SU-DHL-6 (cell line): ENCODE results near the gene GRM8.
A peak's percentile ranks its signal among the peaks of the same experiment; 100 is the strongest.

Experiments
- H2AFZ ChIP-seq: fragments of 200-600 bp; sonication (generic); 2 replicates; pipeline ENCODE4 v1.6.1; 2014; ENCODE audit warnings: low read depth, mild to moderate bottlenecking, moderate library complexity, mixed read lengths, antibody characterized with exemption, low read length; ENCODE audit not compliant: severe bottlenecking
- H3F3A ChIP-seq: fragments of 200-600 bp; shearing (Covaris generic); 2 replicates; pipeline ENCODE4 v1.6.0; 2016; ENCODE audit warnings: antibody characterized with exemption, mild to moderate bottlenecking; ENCODE audit not compliant: insufficient read depth
- H3K27ac ChIP-seq: fragments of 200-600 bp; sonication (generic); 2 replicates; pipeline ENCODE4 v1.5.1; 2016; ENCODE audit warnings: low read depth, mild to moderate bottlenecking, low read length, moderate library complexity, mixed read lengths
- H3K27me3 ChIP-seq: fragments of 200-600 bp; sonication (generic), shearing (Covaris generic); 2 replicates; pipeline ENCODE4 v1.6.0; 2014; ENCODE audit warnings: mild to moderate bottlenecking, low read length
- H3K36me3 ChIP-seq: fragments of 200-600 bp; sonication (generic); 2 replicates; pipeline ENCODE4 v1.6.1; 2014; ENCODE audit warnings: mild to moderate bottlenecking, low read length, mixed read lengths
- H3K4me2 ChIP-seq: fragments of 300-600, 200-600 bp; shearing (Covaris generic), sonication (generic); 2 replicates; pipeline ENCODE4 v1.6.0; 2014; ENCODE audit warnings: low read length, low read depth, mild to moderate bottlenecking; ENCODE audit not compliant: poor library complexity, severe bottlenecking
- H3K4me3 ChIP-seq: fragments of 200-600 bp; sonication (generic); 2 replicates; pipeline ENCODE4 v1.5.1; 2014; ENCODE audit warnings: antibody characterized with exemption, low read length, mild to moderate bottlenecking, mixed read lengths; ENCODE audit not compliant: insufficient read depth, poor library complexity, severe bottlenecking
- H3K79me2 ChIP-seq: fragments of 200-600 bp; sonication (generic); 2 replicates; pipeline ENCODE4 v1.6.1; 2014; ENCODE audit warnings: mild to moderate bottlenecking, low read length, moderate library complexity; ENCODE audit not compliant: insufficient read depth
- H3K9ac ChIP-seq: fragments of 200-600 bp; sonication (generic); 2 replicates; pipeline ENCODE4 v1.7.0; 2014; ENCODE audit warnings: mild to moderate bottlenecking, low read length
- H3K9me2 ChIP-seq: fragments of 200-600 bp; sonication (generic); replicated peaks from 2 replicates; pipeline ENCODE4 v1.6.1; 2014; ENCODE audit warnings: low read length; ENCODE audit not compliant: insufficient read depth
- H3K9me3 ChIP-seq: fragments of 200-600 bp; sonication (generic); 2 replicates; pipeline ENCODE4 v1.6.1; 2014; ENCODE audit warnings: low read length, mixed read lengths; ENCODE audit not compliant: insufficient read depth
- H4K20me1 ChIP-seq: fragments of 200-600 bp; sonication (generic); 2 replicates; pipeline ENCODE4 v1.6.1; 2014; ENCODE audit warnings: low read depth, mild to moderate bottlenecking, antibody characterized with exemption, low read length, moderate library complexity, mixed read lengths
- CTCF ChIP-seq: fragments of 200-600 bp; sonication (generic); IDR thresholded peaks from one replicate; pipeline ENCODE4 v1.5.1; 2017; ENCODE audit warnings: antibody characterized with exemption, mild to moderate bottlenecking, low read length, moderate library complexity; ENCODE audit not compliant: insufficient read depth, poor library complexity, severe bottlenecking
- EZH2phosphoT487 ChIP-seq: fragments of 200-600 bp; sonication (generic), shearing (Covaris generic); conservative IDR thresholded peaks from 2 replicates; pipeline ENCODE4 v1.6.1; 2018; ENCODE audit warnings: mild to moderate bottlenecking, antibody characterized with exemption, low read length, moderate library complexity, mixed read lengths

Gene GRM8

GRCh38 chr7:126696256-126697038, 556.3 kb downstream of the GRM8 start:
- Histone ChIP-seq H3K36me3 (no peaks in the 10 kb centered on the region), H3K27me3 (no peaks in the 10 kb centered on the region), H3K9ac (peak overlapping the region; percentile 48), H3K9me3 (peaks cover 6% of the 10 kb centered on the region; the same call in 1 of the 2 replicates), H2AFZ (peak overlapping the region; percentile 61), H3K27ac (peak overlapping the region; percentile 87), H3K4me3 (peak overlapping the region; percentile 35), H3K4me2 (peak overlapping the region; percentile 78), H4K20me1 (no peaks in the 10 kb centered on the region), H3K79me2 (no peaks in the 10 kb centered on the region), H3F3A (peaks cover 35% of the 10 kb centered on the region), H3K9me2 (no peaks in the 10 kb centered on the region)
- TF ChIP-seq EZH2phosphoT487 (no peak), CTCF (no peak)

- H3K36me3 ChIP-seq, result no peaks in the 10 kb centered on the region; the same call in 1 of the 2 replicates
- peaks cover 23% of the 10 kb centered on the region for H3K9me3 ChIP-seq
- no peak overlapping the region for H3K4me3 ChIP-seq
- H3K27ac ChIP-seq, result no peak overlapping the region
- TF ChIP-seq EZH2phosphoT487 (no peak), CTCF (no peak)
- H3K9ac ChIP-seq, result no peak overlapping the region
- no peaks in the 10 kb centered on the region for H3K79me2 ChIP-seq
- peaks cover 8% of the 10 kb centered on the region; the same call in 1 of the 2 replicates for H3F3A ChIP-seq
- no peaks in the 10 kb centered on the region for H3K9me2 ChIP-seq
- H2AFZ ChIP-seq, result no peak overlapping the region
- H3K4me2 ChIP-seq, result no peak overlapping the region
- no peaks in the 10 kb centered on the region for H3K27me3 ChIP-seq
- no peaks in the 10 kb centered on the region for H4K20me1 ChIP-seq
Measured at GRCh38 chr7:126690848-126691751, 561.6 kb downstream of the GRM8 start.

GRCh38 chr7:126690104-126690503, 562.6 kb downstream of the GRM8 start:
- H3K79me2 ChIP-seq, result no peaks in the 10 kb centered on the region
- H3K9me2 ChIP-seq, result no peaks in the 10 kb centered on the region
- TF ChIP-seq CTCF, result no peak
- TF ChIP-seq EZH2phosphoT487, result no peak
- H3F3A ChIP-seq, result no peaks in the 10 kb centered on the region; the same call in 1 of the 2 replicates
- H3K4me2 ChIP-seq, result no peak overlapping the region
- no peaks in the 10 kb centered on the region for H4K20me1 ChIP-seq
- no peak overlapping the region for H3K4me3 ChIP-seq
- no peak overlapping the region for H2AFZ ChIP-seq
- H3K9me3 ChIP-seq, result peaks cover 33% of the 10 kb centered on the region
- no peak overlapping the region for H3K9ac ChIP-seq
- no peaks in the 10 kb centered on the region; the same call in 1 of the 2 replicates for H3K36me3 ChIP-seq
- H3K27ac ChIP-seq, result no peak overlapping the region
- H3K27me3 ChIP-seq, result no peaks in the 10 kb centered on the region
